Kidney epithelial cell (primary cell): ENCODE results near the gene DSTN. TPM values are rescaled to one million over a fixed set of nuclear protein-coding genes. Genes with fewer than 3 reads are reported as not detected.
"Not testable (repeated sequence)": the region's sequence is repeated elsewhere in the genome, so short reads cannot be mapped to it uniquely, and the experiment has no call there.

Experiments used
- DNase-seq: peaks from one replicate; pipeline ENCODE4 v3.0.0-alpha.2; 2010; ENCODE audit warnings: low read depth
- H3K27me3 ChIP-seq: 2 replicates; pipeline ENCODE4 v1.6.0; 2011; ENCODE audit warnings: low read length; ENCODE audit not compliant: control insufficient read depth, insufficient read depth
- H3K36me3 ChIP-seq: 2 replicates; pipeline ENCODE4 v1.5.1; 2011; ENCODE audit warnings: low read length; ENCODE audit not compliant: control insufficient read depth, insufficient read depth
- H3K4me3 ChIP-seq: 2 replicates; pipeline ENCODE4 v1.5.1; 2011; ENCODE audit warnings: low read depth, mild to moderate bottlenecking, control low read depth, low read length
- CTCF ChIP-seq: IDR thresholded peaks from 2 replicates; pipeline ENCODE4 v1.5.1; 2011; ENCODE audit warnings: mild to moderate bottlenecking, moderate library complexity, low read length, control low read depth, inconsistent platforms; ENCODE audit not compliant: insufficient read depth, poor library complexity, severe bottlenecking
- total RNA-seq: library from RNA; depleted of rRNA; stranded (reverse); fragments of >200 nt; gene quantifications from 2 replicates; pipeline ENCODE4 v1.2.3, GENCODE V29; 2015

DSTN gene
- total RNA-seq, 1 donor from 2014 or later, result 255 TPM

GRCh38 chr20:17655865-17656479, 86.1 kb downstream of the DSTN start:
- TF ChIP-seq CTCF, result no peak
- H3K4me3 ChIP-seq, result no peak overlapping the region
- H3K36me3 ChIP-seq, result peaks cover 3% of the 10 kb centered on the region
- no peak for DNase-seq
- H3K27me3 ChIP-seq, result no peaks in the 10 kb centered on the region

GRCh38 chr20:17657079-17657825, 87.4 kb downstream of the DSTN start:
- no peak overlapping the region for H3K4me3 ChIP-seq
- TF ChIP-seq CTCF, result no peak
- H3K27me3 ChIP-seq, result no peaks in the 10 kb centered on the region
- peaks cover 3% of the 10 kb centered on the region for H3K36me3 ChIP-seq
- no peak for DNase-seq

GRCh38 chr20:17657898-17658647, 88.2 kb downstream of the DSTN start:
- Histone ChIP-seq H3K27me3 (no peaks in the 10 kb centered on the region), H3K36me3 (peaks cover 3% of the 10 kb centered on the region), H3K4me3 (no peak overlapping the region)
- no peak for TF ChIP-seq CTCF
- no peak for DNase-seq

GRCh38 chr20:17658648-17658993, 88.7 kb downstream of the DSTN start:
- no peak for TF ChIP-seq CTCF
- no peak for DNase-seq
- Histone ChIP-seq H3K4me3 (no peak overlapping the region), H3K36me3 (peaks cover 3% of the 10 kb centered on the region), H3K27me3 (no peaks in the 10 kb centered on the region)

- not testable (repeated sequence) for DNase-seq, H3K36me3 ChIP-seq, H3K4me3 ChIP-seq, H3K27me3 ChIP-seq
Observed at GRCh38 chr20:17659344-17659743, 89.5 kb downstream of the DSTN start.

Other genes with a start within 250 kb of the DSTN start
- 2.1 and 4.5 TPM in 2 replicates for gene BFSP1, start 38.7 kb upstream of the DSTN start, total RNA-seq
- gene RRBP1, start 112.2 kb downstream of the DSTN start, total RNA-seq, result 97.8 and 98.4 TPM in 2 replicates
- not detected in 2 replicates for gene BANF2, start 129.9 kb downstream of the DSTN start, total RNA-seq